Measurements from ENCODE around the gene WFS1.

GRCh38 chr4:6227412-6228157 is 42.1 kb upstream of the WFS1 start:
- TF ChIP-seq CREB1 (IDR thresholded peaks at IDR 0.05) (no peak), EP300 (IDR thresholded peaks at IDR 0.05; ENCODE audit: borderline replicate concordance in 1 of 2, low read depth in 2 of 2, low read length in 2 of 2) (no peak), CTCF (IDR thresholded peaks at IDR 0.05; ENCODE audit: control extremely low read depth in 1 of 3, insufficient read depth in 1 of 3, low read depth in 1 of 3, low read length in 3 of 3) (no peak), HDAC6 (IDR thresholded peaks at IDR 0.05; ENCODE audit: low read depth, low read length) (no peak), SIN3A (conservative IDR thresholded peaks at IDR 0.05 in 1 of 2, IDR thresholded peaks at IDR 0.05 in 1 of 2; ENCODE audit: low read depth in 1 of 2, low read length in 2 of 2) (no peak), POLR2AphosphoS5 (IDR thresholded peaks at IDR 0.05; ENCODE audit: low read depth, low read length) (no peak), TCF12 (IDR thresholded peaks at IDR 0.05; ENCODE audit: low read depth, low read length) (no peak), RNF2 (IDR thresholded peaks at IDR 0.05; ENCODE audit: borderline replicate concordance, low read depth, low read length, missing control alignments, poor library complexity, severe bottlenecking) (no peak)
